Stomach (tissue), 9 donors: ENCODE data around the gene AUH. TPM values are rescaled to one million over a fixed set of nuclear protein-coding genes. Genes with fewer than 3 reads are reported as not detected.

Experiments used
- DNase-seq, 2 donors: peaks; one replicate each; pipeline versions ENCODE4 v3.0.0 to v3.0.0-alpha.2; 2013 to 2019
- H3K27ac ChIP-seq, 5 donors: fragments of 200-600 bp in 4 of 5; sonication (generic) in 4 of 5; one replicate each; pipeline ENCODE4 v1.5.1; 2013 to 2019; ENCODE audit warnings: mild to moderate bottlenecking in 1 of 5, moderate library complexity in 1 of 5
- H3K27me3 ChIP-seq, 3 donors: fragments of 200-600 bp; sonication (generic); one replicate each; pipeline ENCODE4 v1.5.1; 2017 to 2019; ENCODE audit warnings: mixed run types in 1 of 3
- H3K36me3 ChIP-seq, 4 donors: fragments of 200-600 bp; sonication (generic); 1 replicate in 3 of 4; 2 replicates in 1 of 4; pipeline ENCODE4 v1.5.1; 2016 to 2019
- H3K4me1 ChIP-seq, 4 donors: fragments of 200-600 bp; sonication (generic); one replicate each; pipeline ENCODE4 v1.5.1; 2016 to 2019
- H3K4me3 ChIP-seq, 4 donors: fragments of 200-600 bp; sonication (generic) in 3 of 4; one replicate each; pipeline ENCODE4 v1.5.1; 2016 to 2019; ENCODE audit warnings: mild to moderate bottlenecking in 1 of 4
- H3K9me3 ChIP-seq, 4 donors: fragments of 200-600 bp; sonication (generic); one replicate each; pipeline ENCODE4 v1.5.1; 2016 to 2019
- EP300 ChIP-seq: sonication (generic); formaldehyde crosslinking; IDR thresholded peaks from one replicate; pipeline ENCODE4 v1.6.1; 2017; ENCODE audit warnings: antibody characterized with exemption
- POLR2A ChIP-seq, 4 donors: fragments of 450-650 bp; IDR thresholded peaks; one replicate each; pipeline ENCODE4 v1.6.1; 2016; ENCODE audit warnings: antibody characterized with exemption in 4 of 4, control low read depth in 2 of 4, mild to moderate bottlenecking in 1 of 4, moderate library complexity in 1 of 4
- POLR2AphosphoS5 ChIP-seq, 3 donors: sonication (generic); formaldehyde crosslinking; IDR thresholded peaks; one replicate each; pipeline ENCODE4 v1.6.1; 2016; ENCODE audit warnings: antibody characterized with exemption in 3 of 3
- WGBS, 5 donors: extraction: QIAGEN DNeasy Blood & Tissue Kit in 3 of 5; methylation state at CpG; one replicate each; pipeline versions ENCODE4 v1.1.5 to v1.1.7; 2013 to 2018; 5-methylcytosine and 5-hydroxymethylcytosine counted together
- intact Hi-C: fragments of 100-400 bp; cut with DNase I; formaldehyde crosslinking; loops from one replicate; pipeline ENCODE4 v1.15.1; 2023; ENCODE audit warnings: low total_unique reads
- polyA plus RNA-seq, 3 donors: library from polyadenylated mRNA; stranded (reverse); fragments of 200-250 nt; gene quantifications; one replicate each; pipeline ENCODE4 v1.2.3, GENCODE V29; 2013
- total RNA-seq, 5 donors: library from RNA; depleted of rRNA; stranded (reverse); fragments of >200 nt; gene quantifications; one replicate each; pipeline versions ENCODE4 v1.1.0 to v1.2.3, GENCODE V29; 2014 to 2016
- TF ChIP-seq, protein P1 (sequence below), 7 experiments: fragments of 450-650 bp in 4 of 7; fragments of 200-600 bp in 3 of 7; sonication (generic) in 3 of 7; IDR thresholded peaks; one replicate each; pipeline ENCODE4 v1.5.1; 2016 to 2019; ENCODE audit warnings: antibody characterized with exemption in 7 of 7, control low read depth in 2 of 7, mild to moderate bottlenecking in 1 of 7
- donor health status: healthy with polysubstance abuse.
- donor health status: Bipolar disorder and iron deficiency.
- donor health status: healthy.

Gene AUH
- total and polyA plus RNA-seq, 8 donors: 5.8 to 331 (median 24.5) TPM

DNA sequence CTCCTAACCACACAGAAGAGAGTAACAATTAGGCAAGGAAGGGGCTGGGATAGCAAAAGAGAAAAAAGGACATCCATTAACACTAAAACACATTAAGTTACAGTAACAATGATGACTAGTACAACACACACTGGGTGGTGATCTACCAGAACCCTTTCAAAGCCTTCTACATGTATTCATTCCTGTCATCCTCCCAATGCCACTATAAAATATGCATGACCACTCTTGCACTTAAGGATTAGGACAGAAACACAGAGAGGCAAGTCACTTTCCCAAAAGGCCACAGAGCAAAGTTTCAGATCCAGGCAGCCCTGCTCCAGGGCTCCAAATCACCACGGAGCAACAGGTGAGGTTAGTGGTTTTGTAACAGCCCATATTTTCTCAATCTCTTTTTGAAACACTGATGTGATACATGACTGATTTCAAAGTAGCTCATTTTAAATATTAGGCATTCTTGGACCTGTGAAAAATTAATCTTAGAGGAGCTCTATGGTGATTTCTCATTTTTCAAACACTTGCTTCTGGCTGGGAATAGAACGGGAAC is 86.7 kb downstream of the AUH start:
- H3K36me3 ChIP-seq: no peaks in the 10 kb centered on the region
- WGBS, 5 donors: 82 to 90% (median 86%) methylated on average over 2 of the region's 2 CpGs
- H3K27ac ChIP-seq: no peak overlapping the region
- peaks cover 0 to 9% (median 0%) of the 10 kb centered on the region in 4 donors for H3K4me1 ChIP-seq
- no peaks in the 10 kb centered on the region for H3K27me3 ChIP-seq
- H3K9me3 ChIP-seq: no peaks in the 10 kb centered on the region
- no peak for TF ChIP-seq POLR2AphosphoS5 (IDR thresholded peaks at IDR 0.05)
- no peak for TF ChIP-seq POLR2A (IDR thresholded peaks at IDR 0.05)
- DNase-seq: no peak
- intact Hi-C loops: no loop called here
- no peak overlapping the region for H3K4me3 ChIP-seq

DNA sequence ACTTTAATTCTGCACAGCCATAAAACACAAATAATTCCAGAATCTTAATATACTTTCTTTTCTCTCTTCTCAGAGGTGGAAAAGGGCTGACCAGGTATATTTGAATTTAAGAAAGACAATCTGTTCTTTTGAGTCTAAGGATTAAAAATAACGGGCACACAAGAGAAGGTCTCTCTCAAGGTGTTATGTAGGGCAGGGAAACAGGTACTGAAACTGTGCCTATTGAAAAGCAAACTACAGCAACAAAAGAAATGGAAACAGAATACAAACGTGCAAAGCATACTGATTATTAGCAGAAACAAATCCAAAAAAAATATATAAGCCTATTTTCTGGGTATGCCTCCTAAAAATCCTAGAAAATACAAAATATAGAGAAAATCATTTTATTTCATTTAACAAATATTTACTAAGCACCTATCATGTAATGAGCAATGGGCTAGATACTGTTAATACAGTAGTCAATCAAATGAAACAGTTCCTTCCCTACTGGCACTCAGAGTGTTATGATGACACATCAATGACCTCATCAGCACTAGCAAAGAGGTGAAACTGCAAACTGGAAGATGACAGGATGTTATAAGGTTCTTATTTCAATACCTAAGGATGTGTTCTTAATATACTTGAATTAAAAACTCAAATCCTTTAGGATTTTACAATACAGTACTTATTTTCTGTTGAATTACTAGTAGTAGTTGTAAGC is 87.7 kb downstream of the AUH start:
- TF ChIP-seq POLR2AphosphoS5 (IDR thresholded peaks at IDR 0.05) (no peak), EP300 (no peak), POLR2A (IDR thresholded peaks at IDR 0.05) (no peak)
- TF ChIP-seq, protein P1, sequence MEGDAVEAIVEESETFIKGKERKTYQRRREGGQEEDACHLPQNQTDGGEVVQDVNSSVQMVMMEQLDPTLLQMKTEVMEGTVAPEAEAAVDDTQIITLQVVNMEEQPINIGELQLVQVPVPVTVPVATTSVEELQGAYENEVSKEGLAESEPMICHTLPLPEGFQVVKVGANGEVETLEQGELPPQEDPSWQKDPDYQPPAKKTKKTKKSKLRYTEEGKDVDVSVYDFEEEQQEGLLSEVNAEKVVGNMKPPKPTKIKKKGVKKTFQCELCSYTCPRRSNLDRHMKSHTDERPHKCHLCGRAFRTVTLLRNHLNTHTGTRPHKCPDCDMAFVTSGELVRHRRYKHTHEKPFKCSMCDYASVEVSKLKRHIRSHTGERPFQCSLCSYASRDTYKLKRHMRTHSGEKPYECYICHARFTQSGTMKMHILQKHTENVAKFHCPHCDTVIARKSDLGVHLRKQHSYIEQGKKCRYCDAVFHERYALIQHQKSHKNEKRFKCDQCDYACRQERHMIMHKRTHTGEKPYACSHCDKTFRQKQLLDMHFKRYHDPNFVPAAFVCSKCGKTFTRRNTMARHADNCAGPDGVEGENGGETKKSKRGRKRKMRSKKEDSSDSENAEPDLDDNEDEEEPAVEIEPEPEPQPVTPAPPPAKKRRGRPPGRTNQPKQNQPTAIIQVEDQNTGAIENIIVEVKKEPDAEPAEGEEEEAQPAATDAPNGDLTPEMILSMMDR (IDR thresholded peaks at IDR 0.05): no peak
- H3K4me1 ChIP-seq: peaks cover 0 to 13% (median 0%) of the 10 kb centered on the region in 4 donors
- H3K4me3 ChIP-seq: no peak overlapping the region
- peak in 1 of 2 donors; percentile 45 for DNase-seq
- intact Hi-C loops: no loop called here
- H3K27me3 ChIP-seq: no peaks in the 10 kb centered on the region
- H3K27ac ChIP-seq: no peak overlapping the region
- H3K36me3 ChIP-seq: no peaks in the 10 kb centered on the region
- WGBS, 5 donors: 51 to 75% (median 69%) methylated on average over 2 of the region's 2 CpGs
- H3K9me3 ChIP-seq: no peaks in the 10 kb centered on the region

DNA sequence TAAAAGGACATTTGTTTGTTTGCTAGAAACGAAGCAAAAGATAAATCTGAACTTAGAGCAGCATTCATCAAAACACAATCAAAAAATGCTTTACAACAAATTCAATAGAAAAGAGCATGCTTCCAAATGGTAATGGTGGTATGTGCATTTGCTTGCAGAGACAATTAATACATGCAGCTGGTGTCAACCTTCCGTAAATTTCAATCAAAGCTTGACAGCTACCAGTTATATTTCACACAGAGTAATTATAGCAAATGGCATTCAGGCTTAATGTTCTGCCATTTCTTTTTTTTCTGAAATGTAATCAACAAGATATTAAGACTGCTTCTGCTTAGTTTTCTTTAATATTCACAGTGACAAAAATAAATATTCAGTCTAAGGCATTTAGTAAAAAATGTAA is 90.6 kb downstream of the AUH start:
- TF ChIP-seq, protein P1 (IDR thresholded peaks at IDR 0.05): no peak
- TF ChIP-seq POLR2AphosphoS5 (IDR thresholded peaks at IDR 0.05): no peak
- TF ChIP-seq POLR2A (IDR thresholded peaks at IDR 0.05): no peak
- no peak for TF ChIP-seq EP300
- no peaks in the 10 kb centered on the region for H3K36me3 ChIP-seq
- no peaks in the 10 kb centered on the region for H3K9me3 ChIP-seq
- H3K4me3 ChIP-seq: no peak overlapping the region
- DNase-seq: no peak
- WGBS, 5 donors: 81 to 84% (median 82%) methylated on average over 2 of the region's 2 CpGs
- intact Hi-C loops: no loop called here
- H3K27me3 ChIP-seq: no peaks in the 10 kb centered on the region
- no peak overlapping the region for H3K27ac ChIP-seq
- peaks cover 0 to 13% (median 0%) of the 10 kb centered on the region in 4 donors for H3K4me1 ChIP-seq

DNA sequence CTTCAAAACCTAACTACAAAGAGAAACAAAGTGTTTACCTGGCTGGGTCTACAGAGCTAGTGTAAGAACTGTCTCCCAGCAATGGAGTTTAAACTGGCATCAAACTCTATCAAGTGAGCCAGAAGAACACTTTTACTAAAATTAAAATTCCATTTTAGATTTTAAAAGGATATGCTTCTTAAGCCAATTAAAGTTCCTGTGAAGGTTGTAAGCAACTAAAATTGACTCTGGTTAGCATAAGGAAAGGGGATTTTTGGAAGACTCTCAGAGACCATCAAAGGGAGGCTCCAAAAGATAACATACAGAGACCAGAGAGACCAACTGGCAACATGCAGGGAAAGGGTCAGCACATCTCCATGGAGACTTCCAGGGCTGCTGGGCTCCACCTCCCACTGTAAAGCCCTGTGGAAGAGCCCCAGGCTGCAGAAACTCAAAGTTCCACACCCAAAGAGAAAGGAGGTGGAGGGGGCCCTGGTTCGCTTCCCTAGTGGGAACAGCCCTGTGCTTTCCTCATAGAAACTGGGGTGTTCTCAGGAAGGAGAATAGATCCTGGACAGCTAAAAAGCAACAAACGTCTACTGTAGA is 91.7 kb downstream of the AUH start:
- H3K36me3 ChIP-seq: no peaks in the 10 kb centered on the region
- 85 to 91% (median 88%) methylated on average over 2 of the region's 2 CpGs for WGBS, 5 donors
- TF ChIP-seq EP300 (no peak), POLR2AphosphoS5 (IDR thresholded peaks at IDR 0.05) (no peak), POLR2A (IDR thresholded peaks at IDR 0.05) (no peak)
- TF ChIP-seq, protein P1 (IDR thresholded peaks at IDR 0.05): no peak

More for the DNA sequence above, 91.7 kb downstream of the AUH start:
- DNase-seq: no peak
- Histone ChIP-seq H3K27me3 (no peaks in the 10 kb centered on the region), H3K4me1 (peaks cover 0 to 11% (median 0%) of the 10 kb centered on the region in 4 donors), H3K27ac (no peak overlapping the region), H3K4me3 (no peak overlapping the region), H3K9me3 (no peaks in the 10 kb centered on the region)
- intact Hi-C loops: no loop called here
